ENCODE measurements around the gene NOXA1.

The NOXA1 gene

GRCh38 chr9:137429974-137430722 lies 7.0 kb downstream of the NOXA1 start:
- no peak overlapping the region for H3K4me2 ChIP-seq (ENCODE audit: insufficient read depth, low read length, poor library complexity, severe bottlenecking)

GRCh38 chr9:137430723-137431415 lies 7.7 kb downstream of the NOXA1 start:
- WGBS, 2 donors (ENCODE audit: extremely low coverage in 2 of 2, insufficient read length in 2 of 2, insufficient replicate concordance in 1 of 2), result no CpG with 5 or more reads among the region's 27 CpGs
- Histone ChIP-seq H3K23ac (ENCODE audit: low read depth, low read length, poor library complexity) (peak overlapping the region; percentile 55), H2AFZ (ENCODE audit: low read length) (no peak overlapping the region), H3K4me2 (ENCODE audit: insufficient read depth, low read length, poor library complexity, severe bottlenecking) (no peak overlapping the region), H2AK5ac (ENCODE audit: low read depth, low read length) (peak overlapping the region; percentile 63), H3K9ac (ENCODE audit: low read depth, low read length, poor library complexity) (peak overlapping the region; percentile 60), H4K8ac (ENCODE audit: low read depth, low read length) (no peak overlapping the region), H3K4me1 (ENCODE audit: control insufficient read depth in 2 of 2, insufficient read depth in 1 of 2, low read depth in 1 of 2, low read length in 2 of 2) (no peaks in the 10 kb centered on the region), H3K14ac (ENCODE audit: low read length) (peak overlapping the region; percentile 38), H3K9me3 (replicated peaks in 1 of 2; ENCODE audit: control insufficient read depth in 2 of 2, insufficient read depth in 1 of 2, low read depth in 1 of 2, low read length in 2 of 2) (peaks cover 0 to 1% of the 10 kb centered on the region in 2 donors), H3K27me3 (ENCODE audit: control insufficient read depth in 3 of 3, insufficient read depth in 3 of 3, low read depth in 1 of 3, low read length in 3 of 3) (peaks cover 0 to 5% (median 3%) of the 10 kb centered on the region in 3 experiments), H2BK15ac (ENCODE audit: low read length) (peak overlapping the region; percentile 49), H4K91ac (ENCODE audit: low read depth, low read length, poor library complexity) (no peak overlapping the region), H3K27ac (replicated peaks; ENCODE audit: low read length) (no peak overlapping the region), H3K79me1 (ENCODE audit: low read depth, low read length) (peaks cover 4% of the 10 kb centered on the region), H2BK120ac (ENCODE audit: low read depth, low read length) (no peak overlapping the region), H2BK12ac (ENCODE audit: low read length) (peak overlapping the region; percentile 84), H3K18ac (ENCODE audit: low read length) (peak overlapping the region; percentile 85), H2BK5ac (ENCODE audit: low read length) (peak overlapping the region; percentile 75), H3K4ac (ENCODE audit: low read length) (peak overlapping the region; percentile 66), H3K36me3 (replicated peaks in 1 of 2; ENCODE audit: control insufficient read depth in 2 of 2, insufficient read depth in 2 of 2, low read length in 2 of 2) (no peaks in the 10 kb centered on the region), H3K4me3 (ENCODE audit: low read length in 2 of 2) (peak overlapping the region in 1 of 2 donors; percentile 16)
- no peak for DNase-seq (ENCODE audit: low spot score)

More at GRCh38 chr9:137429974-137430722, 7.0 kb downstream of the NOXA1 start:
- WGBS, 2 donors (ENCODE audit: extremely low coverage in 2 of 2, insufficient read length in 2 of 2, insufficient replicate concordance in 1 of 2), result no CpG with 5 or more reads among the region's 34 CpGs
- Histone ChIP-seq H2BK12ac (ENCODE audit: low read length) (no peak overlapping the region), H2AFZ (ENCODE audit: low read length) (no peak overlapping the region), H4K8ac (ENCODE audit: low read depth, low read length) (no peak overlapping the region), H3K4me3 (ENCODE audit: low read length in 2 of 2) (no peak overlapping the region), H3K36me3 (replicated peaks in 1 of 2; ENCODE audit: control insufficient read depth in 2 of 2, insufficient read depth in 2 of 2, low read length in 2 of 2) (no peaks in the 10 kb centered on the region), H3K27me3 (ENCODE audit: control insufficient read depth in 3 of 3, insufficient read depth in 3 of 3, low read depth in 1 of 3, low read length in 3 of 3) (peaks cover 0 to 5% (median 3%) of the 10 kb centered on the region in 3 experiments), H3K9me3 (replicated peaks in 1 of 2; ENCODE audit: control insufficient read depth in 2 of 2, insufficient read depth in 1 of 2, low read depth in 1 of 2, low read length in 2 of 2) (peaks cover 0 to 1% of the 10 kb centered on the region in 2 donors), H3K23ac (ENCODE audit: low read depth, low read length, poor library complexity) (peak overlapping the region; percentile 10), H3K9ac (ENCODE audit: low read depth, low read length, poor library complexity) (peak overlapping the region; percentile 60), H4K91ac (ENCODE audit: low read depth, low read length, poor library complexity) (no peak overlapping the region), H2AK5ac (ENCODE audit: low read depth, low read length) (no peak overlapping the region), H2BK15ac (ENCODE audit: low read length) (no peak overlapping the region), H3K14ac (ENCODE audit: low read length) (peak overlapping the region; percentile 38), H3K4ac (ENCODE audit: low read length) (peak overlapping the region; percentile 66), H3K27ac (replicated peaks; ENCODE audit: low read length) (no peak overlapping the region), H3K79me1 (ENCODE audit: low read depth, low read length) (peaks cover 4% of the 10 kb centered on the region), H2BK120ac (ENCODE audit: low read depth, low read length) (no peak overlapping the region), H3K18ac (ENCODE audit: low read length) (peak overlapping the region; percentile 85), H2BK5ac (ENCODE audit: low read length) (no peak overlapping the region), H3K4me1 (ENCODE audit: control insufficient read depth in 2 of 2, insufficient read depth in 1 of 2, low read depth in 1 of 2, low read length in 2 of 2) (no peaks in the 10 kb centered on the region)
- DNase-seq (ENCODE audit: low spot score), result no peak

GRCh38 chr9:137431416-137431931 lies 8.3 kb downstream of the NOXA1 start:
- Histone ChIP-seq H2BK5ac (ENCODE audit: low read length) (peak overlapping the region; percentile 75), H3K4ac (ENCODE audit: low read length) (no peak overlapping the region), H3K23ac (ENCODE audit: low read depth, low read length, poor library complexity) (peak overlapping the region; percentile 55), H2BK120ac (ENCODE audit: low read depth, low read length) (peak overlapping the region; percentile 8), H3K9ac (ENCODE audit: low read depth, low read length, poor library complexity) (peak overlapping the region; percentile 12), H3K18ac (ENCODE audit: low read length) (peak overlapping the region; percentile 85), H3K4me2 (ENCODE audit: insufficient read depth, low read length, poor library complexity, severe bottlenecking) (no peak overlapping the region), H2BK15ac (ENCODE audit: low read length) (peak overlapping the region; percentile 49), H3K36me3 (replicated peaks in 1 of 2; ENCODE audit: control insufficient read depth in 2 of 2, insufficient read depth in 2 of 2, low read length in 2 of 2) (no peaks in the 10 kb centered on the region), H2AFZ (ENCODE audit: low read length) (no peak overlapping the region), H3K4me3 (ENCODE audit: low read length in 2 of 2) (peak overlapping the region in 1 of 2 donors; percentile 16), H3K9me3 (replicated peaks in 1 of 2; ENCODE audit: control insufficient read depth in 2 of 2, insufficient read depth in 1 of 2, low read depth in 1 of 2, low read length in 2 of 2) (no peaks in the 10 kb centered on the region), H4K91ac (ENCODE audit: low read depth, low read length, poor library complexity) (no peak overlapping the region), H4K8ac (ENCODE audit: low read depth, low read length) (no peak overlapping the region), H3K27me3 (ENCODE audit: control insufficient read depth in 3 of 3, insufficient read depth in 3 of 3, low read depth in 1 of 3, low read length in 3 of 3) (peaks cover 0 to 4% (median 0%) of the 10 kb centered on the region in 3 experiments), H3K79me1 (ENCODE audit: low read depth, low read length) (peaks cover 4% of the 10 kb centered on the region), H2AK5ac (ENCODE audit: low read depth, low read length) (peak overlapping the region; percentile 63), H3K27ac (replicated peaks; ENCODE audit: low read length) (no peak overlapping the region), H3K4me1 (ENCODE audit: control insufficient read depth in 2 of 2, insufficient read depth in 1 of 2, low read depth in 1 of 2, low read length in 2 of 2) (no peaks in the 10 kb centered on the region), H3K14ac (ENCODE audit: low read length) (no peak overlapping the region), H2BK12ac (ENCODE audit: low read length) (peak overlapping the region; percentile 84)
- no CpG with 5 or more reads among the region's 21 CpGs for WGBS, 2 donors (ENCODE audit: extremely low coverage in 2 of 2, insufficient read length in 2 of 2, insufficient replicate concordance in 1 of 2)
- DNase-seq (ENCODE audit: low spot score), result no peak
